Measurements from ENCODE around the gene KCNQ1.

The KCNQ1 gene

DNA sequence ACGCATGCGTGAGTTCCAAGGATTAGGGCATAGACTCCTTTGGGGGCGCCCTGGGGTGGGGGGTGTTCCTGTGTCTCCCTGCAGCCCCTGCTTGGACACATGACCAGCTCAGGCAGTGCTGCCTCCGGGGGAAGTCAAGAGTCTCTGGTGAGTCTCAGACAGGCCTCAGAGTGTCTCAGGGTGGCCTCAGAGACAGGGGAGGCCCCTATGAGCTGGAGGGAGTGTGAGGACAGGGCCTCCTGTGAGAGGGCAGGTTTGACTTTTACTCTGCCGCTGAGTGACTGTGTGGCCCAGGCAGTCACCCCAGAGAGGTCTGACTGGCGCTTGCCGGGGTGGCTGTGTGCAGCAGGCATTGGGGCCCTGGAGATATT lies 296.2 kb downstream of the KCNQ1 start:
- no peak for DNase-seq (ENCODE audit: low read depth in 2 of 3, low spot score in 1 of 3)

DNA sequence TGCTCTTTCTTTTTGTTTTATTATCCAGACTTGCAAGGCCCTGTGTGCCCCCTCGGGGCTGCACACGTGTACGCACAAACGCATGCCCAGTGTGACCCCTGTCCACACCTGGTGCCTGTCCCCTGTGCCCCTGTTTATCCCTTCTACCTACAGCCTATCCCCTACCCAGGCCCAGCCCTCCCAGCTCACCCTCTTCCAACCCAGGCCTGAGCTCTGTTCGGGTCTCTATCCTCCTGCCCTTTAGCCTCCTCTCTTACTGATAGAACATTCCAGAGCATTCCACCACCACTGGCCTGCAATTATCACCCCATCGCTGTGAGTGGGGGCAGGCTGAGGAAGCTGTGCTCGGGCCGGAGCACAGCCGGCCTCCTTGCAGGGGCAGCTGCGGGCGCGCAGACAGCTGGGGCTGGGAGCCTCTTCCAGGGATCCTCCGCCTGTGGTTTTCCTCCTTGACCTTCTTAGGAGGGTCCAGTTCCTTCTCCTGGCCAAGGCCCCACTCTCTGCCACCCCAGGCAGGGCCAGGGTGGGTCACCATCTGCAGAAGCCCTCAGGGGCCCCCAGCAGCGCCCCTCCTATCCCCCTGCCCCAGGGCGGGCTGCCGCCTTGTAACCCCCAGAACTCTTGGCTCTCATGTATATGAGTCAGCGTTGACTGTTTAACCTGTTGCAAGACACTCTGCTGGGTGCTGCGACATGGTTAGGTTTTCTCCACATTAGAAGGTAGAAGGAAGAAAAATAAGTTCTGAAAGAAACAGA lies 296.7 kb downstream of the KCNQ1 start:
- no peak for DNase-seq (ENCODE audit: low read depth in 2 of 3, low spot score in 1 of 3)

DNA sequence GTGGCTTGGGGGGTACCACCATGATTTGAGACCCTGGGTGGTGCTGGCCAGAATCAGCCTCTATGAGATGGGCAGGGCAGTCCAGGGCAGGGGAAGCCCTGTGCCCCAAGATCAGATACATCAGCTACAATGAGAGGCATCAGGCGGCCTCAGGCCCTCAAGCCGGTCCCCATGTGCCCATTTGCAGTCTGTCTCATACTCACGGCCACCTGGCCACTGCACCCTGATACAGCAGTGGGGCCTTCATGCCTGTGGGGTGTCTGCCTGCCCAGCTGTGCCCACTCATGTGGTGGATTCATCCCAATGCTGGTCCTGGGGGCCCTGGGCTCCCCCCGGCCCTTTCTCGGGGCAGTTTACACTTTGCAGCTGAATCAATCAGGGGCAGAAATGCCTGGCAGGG lies 297.4 kb downstream of the KCNQ1 start:
- DNase-seq (ENCODE audit: low read depth in 2 of 3, low spot score in 1 of 3) = no peak

DNA sequence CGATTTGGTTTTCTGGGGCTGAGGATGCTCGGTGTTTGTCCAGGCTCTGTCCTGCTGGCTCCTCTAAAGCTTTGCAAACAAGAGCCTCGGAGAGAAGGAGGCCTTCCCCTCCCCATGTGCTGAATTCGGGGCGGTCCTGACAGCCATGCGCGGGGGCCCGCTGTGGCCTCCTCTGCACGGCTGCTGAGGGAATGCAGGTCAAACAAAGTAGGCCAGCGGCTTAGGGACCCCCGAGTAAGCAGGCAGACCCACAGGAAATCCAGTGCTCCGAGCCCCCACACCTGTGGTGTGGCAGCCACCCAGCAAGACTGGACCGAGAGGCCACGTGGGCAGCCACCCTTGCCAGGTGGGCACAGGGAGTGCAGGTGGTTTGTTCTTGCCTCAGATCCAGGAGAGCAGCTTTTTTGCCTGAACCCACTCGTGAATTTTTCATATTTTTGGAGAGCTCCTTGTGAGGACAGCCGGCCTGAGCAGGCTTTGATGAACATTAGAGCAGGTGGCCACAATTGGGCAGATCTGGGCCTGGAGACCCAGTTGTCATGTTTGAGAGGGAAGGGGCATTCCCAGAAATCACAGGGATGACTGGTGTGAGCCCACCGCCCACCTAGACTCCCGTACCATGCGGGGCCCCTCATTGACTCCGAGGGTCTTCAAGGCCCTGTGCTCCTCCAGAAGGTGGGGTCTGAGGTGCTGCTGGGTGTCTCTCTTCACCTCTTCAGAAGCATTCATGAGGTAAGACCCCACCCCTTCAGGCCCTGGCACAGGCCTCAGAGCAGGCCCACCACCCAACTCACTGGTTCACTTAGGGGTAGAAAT lies 298.0 kb downstream of the KCNQ1 start:
- DNase-seq (ENCODE audit: low read depth in 2 of 3, low spot score in 1 of 3) = no peak

DNA sequence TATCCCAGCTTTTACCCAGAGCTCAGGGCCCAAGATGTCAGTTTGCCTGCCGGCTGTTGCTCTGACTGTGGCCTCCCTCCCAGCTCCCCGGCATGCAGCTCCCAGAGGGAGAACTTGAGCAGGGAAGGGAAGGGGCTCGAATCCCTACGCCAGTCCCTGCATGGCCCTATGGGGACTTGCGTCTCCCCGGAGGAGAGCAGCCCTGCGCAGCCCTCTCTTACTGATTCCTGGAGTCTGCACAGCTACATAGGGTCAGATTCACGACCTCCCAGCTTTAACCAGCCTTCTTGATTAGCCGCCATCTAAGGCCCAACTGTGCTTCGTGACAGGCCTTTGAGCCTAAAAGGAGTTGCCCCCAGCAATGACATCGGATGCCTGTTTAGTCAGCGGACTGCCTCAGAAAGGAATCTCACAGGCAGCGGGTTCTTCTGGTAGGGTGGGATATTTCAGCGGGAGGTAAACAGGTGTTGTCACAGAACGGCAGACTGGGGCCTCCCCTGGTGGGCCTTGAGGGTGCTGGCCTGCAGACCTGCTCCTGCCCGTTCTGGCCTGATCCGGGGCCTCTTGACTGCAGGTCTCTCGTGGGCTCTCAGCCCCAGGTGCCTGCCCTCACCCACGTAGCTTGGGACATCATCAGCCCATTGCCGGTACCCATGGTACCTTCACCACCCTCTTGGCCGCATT lies 298.8 kb downstream of the KCNQ1 start:
- DNase-seq (ENCODE audit: low read depth in 2 of 3, low spot score in 1 of 3) = no peak

DNA sequence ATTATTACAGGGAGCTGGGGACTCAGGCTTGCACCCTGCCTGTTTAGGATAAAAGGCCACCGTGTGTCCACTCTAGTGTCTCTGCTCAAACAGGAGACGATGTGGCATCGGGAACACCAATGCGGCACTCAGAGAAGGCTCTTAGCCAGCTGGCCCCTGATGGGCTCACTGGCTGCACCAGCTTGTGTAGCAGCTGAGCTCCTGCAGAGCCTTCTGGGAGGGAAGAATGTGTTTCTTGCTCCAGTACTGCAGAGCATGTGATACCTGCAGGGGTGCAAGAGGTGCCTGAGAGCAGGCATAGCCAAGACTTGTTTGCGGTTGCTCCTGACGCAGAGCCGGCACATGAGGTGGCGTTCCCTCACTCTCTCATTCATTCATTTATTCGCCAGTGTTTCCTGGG lies 299.4 kb downstream of the KCNQ1 start:
- no peak for DNase-seq (ENCODE audit: low read depth in 2 of 3, low spot score in 1 of 3)

DNA sequence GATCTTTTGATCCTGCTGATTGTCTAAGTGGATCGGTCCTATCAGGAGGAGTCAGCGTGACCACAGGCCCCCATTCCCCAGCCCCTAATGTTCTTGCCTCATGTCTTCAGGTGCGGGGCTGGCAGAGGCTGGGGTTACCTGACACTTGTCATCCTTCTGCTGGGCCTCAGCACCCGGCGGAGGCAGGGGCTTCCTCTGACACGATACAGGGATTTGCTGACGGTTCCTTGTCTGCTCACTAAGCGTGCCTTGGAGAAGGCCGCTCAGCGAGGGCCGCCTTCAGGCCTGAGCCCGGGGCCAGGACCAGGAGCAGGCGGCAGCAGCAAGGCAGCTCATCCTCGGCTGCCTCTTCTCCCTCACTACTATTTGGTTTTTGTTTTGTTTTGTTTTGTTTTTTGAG lies 300.7 kb downstream of the KCNQ1 start:
- no peak for DNase-seq (ENCODE audit: low read depth in 2 of 3, low spot score in 1 of 3)

DNA sequence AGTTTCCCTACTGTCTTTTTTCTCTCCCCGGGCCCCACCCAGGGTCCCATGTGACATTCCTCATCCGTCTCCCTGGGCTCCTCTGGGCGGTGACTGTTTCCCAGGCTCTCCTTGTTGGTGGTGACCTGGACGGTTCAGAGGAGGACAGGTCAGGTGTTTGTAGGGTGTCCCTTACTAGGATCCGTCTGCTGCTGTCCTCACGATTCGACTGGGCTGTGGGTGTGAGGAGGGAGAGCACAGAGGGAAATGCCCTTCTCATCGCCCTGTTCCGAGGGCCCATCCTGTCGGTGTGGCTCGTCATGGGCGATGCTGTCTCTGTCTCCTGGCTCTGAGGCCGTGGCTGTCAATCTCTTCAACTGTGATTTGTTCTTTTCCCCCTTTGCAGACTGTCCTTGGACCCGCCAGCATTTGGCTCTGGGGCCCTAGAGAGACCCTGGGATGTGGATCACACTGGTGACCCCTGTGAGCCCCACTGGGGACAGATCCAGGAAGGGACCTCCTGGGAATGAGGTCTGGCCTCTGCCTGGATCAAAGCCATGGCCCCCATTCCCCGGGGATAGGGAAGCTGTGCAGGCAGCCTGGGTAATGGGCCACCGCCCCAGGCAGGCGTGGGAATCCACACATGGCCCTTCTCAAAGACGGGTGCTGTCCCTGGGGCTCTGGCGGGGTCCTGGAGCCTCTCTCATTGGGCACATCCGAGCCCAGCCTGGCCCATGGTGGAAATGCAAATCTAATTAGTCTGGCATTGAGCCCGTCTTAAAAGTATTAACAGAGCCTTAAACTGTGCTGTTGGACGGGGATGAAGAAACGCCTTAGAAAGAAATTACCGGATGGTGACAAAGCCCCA lies 301.8 kb downstream of the KCNQ1 start:
- DNase-seq (ENCODE audit: low read depth in 2 of 3, low spot score in 1 of 3) = no peak

DNA sequence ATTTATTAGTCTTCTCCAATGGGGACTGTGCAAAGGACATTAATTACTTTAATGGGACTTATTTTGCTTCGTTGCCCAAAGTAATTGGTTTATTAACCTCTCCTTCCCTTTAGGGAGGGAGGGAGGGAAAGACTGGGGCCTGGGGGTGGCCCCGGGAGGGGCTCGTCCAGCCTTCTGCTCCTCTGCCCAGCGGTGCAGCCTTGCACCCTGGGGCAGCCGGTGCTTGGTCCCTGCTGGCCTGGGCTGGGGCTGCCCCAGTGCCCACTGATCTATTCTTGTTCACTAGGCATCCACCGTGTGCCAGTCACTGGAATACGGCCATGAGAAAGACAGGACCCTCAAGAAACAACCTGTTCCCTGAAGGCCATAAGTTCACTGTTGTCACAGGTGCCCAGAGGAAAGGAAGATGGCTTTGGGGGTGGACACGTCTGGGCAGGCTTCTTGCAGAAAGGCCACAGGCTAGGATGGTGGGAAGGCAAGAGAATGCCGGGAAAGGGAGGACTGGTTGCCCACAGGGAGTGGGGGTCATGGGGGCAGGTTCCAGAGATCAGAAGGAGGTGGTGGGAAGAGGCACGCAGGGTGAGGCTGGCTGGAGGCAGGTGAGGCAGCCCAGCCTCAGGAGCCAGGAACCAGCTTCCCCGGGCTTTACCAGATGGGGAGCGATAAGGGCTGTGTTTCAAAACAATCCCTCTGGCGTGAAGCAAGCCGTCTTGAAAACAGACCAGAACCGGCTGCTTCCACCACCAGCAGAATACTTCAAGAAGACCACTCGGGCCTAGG lies 302.6 kb downstream of the KCNQ1 start:
- no peak for DNase-seq (ENCODE audit: low read depth in 2 of 3, low spot score in 1 of 3)

DNA sequence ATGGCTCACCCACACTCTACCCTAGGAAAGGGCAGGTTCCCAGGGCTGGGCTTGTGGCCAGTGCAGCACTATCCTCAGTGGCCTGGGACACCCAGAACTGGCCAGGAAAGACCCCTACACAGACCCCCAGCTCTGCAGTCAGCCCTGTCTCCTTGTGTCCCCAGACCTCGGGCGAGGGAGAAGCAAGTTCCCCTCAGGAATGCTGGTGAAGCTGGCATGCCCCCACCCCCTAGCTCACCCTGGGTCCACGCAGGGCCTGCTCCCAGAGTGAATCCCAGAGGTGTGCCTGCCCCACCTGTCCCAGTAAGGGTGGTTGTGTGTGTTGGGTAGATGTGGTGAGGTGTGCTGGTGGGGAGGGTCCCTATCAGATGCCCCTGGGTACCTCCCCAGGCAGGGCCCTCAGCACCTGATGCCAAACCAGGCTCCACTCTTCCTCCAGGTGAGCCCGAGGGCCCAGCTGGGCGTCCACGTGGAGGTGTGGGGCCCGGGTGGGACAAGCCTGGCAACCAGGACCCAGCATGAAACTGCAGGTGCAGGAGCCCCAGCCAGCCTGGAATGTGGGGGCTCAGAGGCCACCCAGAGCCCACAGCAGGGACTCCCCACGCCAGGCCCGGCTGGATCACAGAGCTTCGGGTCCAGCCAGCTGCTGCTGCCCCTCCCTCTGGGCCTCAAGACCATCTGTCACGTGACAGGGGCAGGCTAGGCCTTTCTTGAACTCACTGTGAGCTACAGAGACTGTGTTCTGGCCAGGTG lies 303.4 kb downstream of the KCNQ1 start:
- DNase-seq (ENCODE audit: low read depth in 2 of 3, low spot score in 1 of 3) = no peak

DNA sequence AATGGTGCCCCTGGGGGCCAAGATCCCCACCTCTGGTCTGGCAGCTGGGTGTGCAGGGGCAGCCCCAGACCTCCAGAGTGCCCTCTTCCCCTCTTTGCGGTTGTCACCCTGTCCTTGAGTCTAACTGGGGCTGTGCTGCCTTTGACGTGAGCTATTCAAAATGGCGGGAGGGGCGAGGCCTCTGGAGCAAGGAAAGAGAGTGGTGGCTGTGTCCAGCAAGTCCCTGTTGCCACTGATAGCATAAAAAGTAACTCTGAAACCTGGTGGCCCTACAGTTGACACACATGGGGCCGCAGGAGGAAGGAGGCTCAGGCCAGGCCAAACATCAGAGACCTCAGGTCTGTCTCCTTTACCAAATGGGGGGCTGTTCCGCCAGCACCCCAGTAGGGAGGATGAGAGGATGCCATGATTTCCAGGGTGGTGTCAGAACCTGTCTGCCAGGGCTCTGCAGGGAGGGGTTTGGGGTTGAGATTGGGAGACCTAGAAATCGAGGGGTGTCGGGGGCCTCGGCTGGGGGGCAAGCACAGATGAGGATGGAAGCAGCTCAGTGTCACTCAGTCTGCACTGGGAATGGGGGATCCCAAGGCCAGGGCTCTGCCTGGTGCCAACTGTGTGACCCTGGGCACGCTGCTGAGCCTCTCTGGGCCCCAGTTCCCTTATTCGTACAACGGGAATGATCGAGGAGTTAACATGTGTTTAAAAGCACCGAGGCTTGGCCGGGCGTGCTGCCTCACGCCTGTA lies 304.2 kb downstream of the KCNQ1 start:
- DNase-seq (ENCODE audit: low read depth in 2 of 3, low spot score in 1 of 3) = no peak

DNA sequence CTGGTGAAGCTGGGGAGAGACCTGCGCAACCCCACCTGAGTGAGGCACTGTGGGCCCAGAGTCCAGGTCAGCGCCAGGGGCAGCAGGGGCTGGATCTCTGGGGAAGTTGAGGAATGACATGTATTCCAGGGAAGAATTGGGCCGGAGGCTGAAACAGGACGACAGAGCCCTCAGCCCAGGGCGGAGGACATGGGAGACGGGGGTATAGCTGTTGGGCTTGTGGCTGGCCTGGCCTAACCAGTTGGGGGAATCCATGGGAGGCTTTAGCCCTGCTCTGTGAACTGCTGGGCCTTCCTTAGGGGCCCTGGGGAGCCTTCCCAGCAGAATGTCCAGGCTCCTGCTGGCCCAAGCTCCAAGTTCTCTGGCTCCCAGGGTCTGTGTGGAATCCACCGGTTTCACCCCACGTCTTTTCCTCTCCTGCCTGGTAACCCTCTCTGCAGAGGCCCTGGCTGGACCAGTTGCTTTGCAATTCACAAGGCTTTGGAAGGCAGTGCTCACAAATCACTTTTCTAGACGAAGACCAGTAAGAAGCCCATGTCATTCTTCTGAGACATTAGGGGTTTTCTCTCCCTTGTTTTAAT lies 305.4 kb downstream of the KCNQ1 start:
- DNase-seq (ENCODE audit: low read depth in 2 of 3, low spot score in 1 of 3) = no peak

DNA sequence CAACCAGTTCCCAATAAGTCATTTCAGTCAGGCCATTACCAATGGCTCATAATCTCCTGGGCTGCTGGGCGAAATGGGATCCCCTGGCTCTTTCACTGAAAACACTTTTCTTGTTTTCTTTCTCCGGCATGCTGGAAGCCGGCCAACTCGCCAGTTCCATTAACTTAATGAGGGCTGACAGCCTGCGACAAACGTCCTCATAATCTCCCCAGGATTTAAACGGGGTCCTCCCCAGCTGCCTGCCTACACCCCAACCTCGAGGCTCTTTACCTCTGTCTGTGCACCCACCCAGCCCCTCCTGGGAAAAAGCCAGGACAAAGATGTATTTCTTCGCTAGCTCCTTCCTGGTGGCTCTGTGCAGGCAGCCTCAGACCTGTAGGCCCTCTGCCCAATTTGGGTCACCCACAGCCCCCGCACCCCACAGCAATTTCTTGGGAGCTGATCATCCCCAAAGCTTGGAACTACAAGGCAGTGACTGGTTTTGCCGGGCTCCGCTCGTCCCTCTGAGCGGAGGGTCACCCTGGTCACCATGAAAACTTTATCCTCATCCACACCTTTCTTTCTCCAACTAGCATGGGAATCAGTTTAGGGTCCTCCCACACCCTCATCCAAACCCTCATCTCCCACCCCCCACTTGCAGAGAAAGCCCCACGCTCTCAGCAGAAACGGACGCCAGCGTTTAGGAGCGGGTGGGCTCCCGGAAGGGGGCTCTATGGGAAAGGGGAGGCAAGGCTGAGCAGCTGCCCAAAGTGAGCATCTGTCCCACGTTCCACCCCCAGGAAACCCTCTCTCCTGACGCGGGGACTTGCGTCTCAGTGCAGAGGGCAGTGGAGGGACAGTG lies 306.1 kb downstream of the KCNQ1 start:
- DNase-seq (ENCODE audit: low read depth in 2 of 3, low spot score in 1 of 3) = no peak

DNA sequence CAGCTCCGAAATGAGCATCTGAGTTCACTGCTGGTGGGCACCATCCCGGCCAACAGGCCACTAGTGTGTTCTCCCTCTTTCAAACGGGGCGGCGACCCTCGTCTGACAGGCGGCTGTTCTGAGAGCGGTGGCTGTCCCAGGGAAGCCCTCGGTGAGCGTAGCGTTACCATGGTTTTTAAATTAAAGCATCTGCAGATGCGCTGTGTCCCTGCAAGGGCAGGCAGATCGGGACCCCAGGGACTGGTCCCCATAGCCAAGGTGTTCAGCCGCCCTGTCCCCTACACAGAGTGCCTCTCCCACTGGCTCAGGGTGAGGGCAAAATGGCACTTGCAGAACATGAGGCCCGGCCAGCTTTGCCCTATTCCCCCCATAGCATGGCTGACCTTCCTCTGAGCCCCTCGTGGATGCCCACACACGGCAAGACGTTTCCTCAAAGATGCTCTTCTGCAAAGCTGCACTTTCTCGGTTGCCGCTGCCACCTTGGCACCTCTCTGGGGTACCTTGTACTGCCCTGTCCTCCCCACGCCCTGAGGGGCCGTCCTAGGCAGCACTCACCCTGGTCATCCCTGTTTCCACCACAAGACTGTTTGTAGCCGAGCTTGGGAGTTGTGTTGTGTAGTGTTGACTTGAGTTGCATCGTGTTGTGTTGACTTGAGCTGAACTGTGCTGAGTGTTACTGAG lies 306.9 kb downstream of the KCNQ1 start:
- DNase-seq (ENCODE audit: low read depth in 2 of 3, low spot score in 1 of 3) = no peak

DNA sequence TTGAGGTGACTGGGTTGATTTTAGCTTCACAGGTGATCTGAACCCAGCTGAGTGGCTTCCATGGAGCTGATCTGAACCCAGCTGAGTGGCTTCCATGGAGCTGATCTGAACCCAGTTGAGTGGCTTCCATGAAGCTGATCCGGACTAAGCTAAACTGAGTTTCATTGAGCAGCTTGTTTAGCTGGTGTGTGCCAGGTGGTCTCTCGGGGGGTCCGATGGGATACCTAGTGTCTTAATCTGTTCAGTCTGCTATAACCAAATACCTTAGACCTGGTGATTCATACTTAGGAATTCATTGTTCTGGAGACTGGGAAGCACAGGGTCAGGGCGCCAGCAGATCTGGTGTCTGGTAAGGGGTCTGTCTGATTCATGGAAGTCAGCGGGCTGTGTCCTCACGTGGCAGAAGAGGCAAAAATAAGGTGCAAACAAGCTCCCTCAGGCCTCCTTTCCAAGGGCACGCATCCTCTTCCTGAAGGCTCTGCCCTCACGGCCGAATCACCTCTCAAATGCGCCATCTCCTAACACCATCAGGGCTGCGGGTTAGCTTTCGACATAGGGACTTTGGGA lies 307.5 kb downstream of the KCNQ1 start:
- DNase-seq (ENCODE audit: low read depth in 2 of 3, low spot score in 1 of 3) = no peak

DNA sequence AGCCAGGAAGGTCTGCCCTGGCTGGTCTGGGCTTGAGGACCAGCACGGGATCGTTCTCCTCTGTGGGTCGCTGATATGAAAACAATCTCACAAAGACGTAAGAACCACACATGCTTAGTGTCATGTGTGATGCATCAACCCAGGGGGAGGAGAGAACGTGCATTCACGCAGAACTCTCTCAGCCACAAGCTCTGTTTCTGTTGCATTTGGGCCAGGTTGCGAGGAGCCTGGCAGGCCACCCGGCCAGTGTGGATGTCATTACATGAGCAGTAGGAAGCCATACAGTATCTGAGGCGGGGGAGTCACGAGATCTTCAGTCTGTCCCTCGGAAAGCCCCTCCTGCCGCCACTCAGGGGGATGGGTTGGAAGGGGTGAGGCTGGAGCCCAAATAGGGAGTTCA lies 308.1 kb downstream of the KCNQ1 start:
- no peak for DNase-seq (ENCODE audit: low read depth in 2 of 3, low spot score in 1 of 3)

DNA sequence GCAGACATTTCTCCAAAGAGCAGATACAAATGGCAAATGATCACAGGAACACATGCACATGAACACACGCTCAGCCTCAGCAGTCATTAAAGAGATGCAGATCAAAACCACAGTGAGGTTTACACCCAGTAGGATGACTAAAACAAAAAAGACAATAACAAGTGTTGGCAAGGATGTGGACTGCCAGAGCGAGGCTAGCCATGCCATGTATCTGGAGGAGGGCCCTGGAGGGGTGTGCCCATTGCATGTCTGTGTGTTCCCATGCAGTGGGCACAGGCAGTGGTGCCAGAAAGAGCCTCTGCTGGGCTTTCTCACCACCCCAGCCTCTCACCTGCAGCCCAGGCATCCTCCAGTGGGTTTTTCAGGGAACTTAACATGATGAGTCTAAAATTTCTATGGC lies 309.2 kb downstream of the KCNQ1 start:
- DNase-seq (ENCODE audit: low read depth in 2 of 3, low spot score in 1 of 3) = no peak
